ENCODE results near the gene RASGEF1C. TPM values are rescaled to one million over a fixed set of nuclear protein-coding genes. Genes with fewer than 3 reads are reported as not detected.

The RASGEF1C gene
- total and polyA plus RNA-seq, 4 donors = 0.09 to 0.10 TPM; not detected in 2

GRCh38 chr5:180093241-180093640 is 115.8 kb downstream of the RASGEF1C start:
- Histone ChIP-seq H3K4me3 (ENCODE audit: low read depth in 1 of 3, low read length in 3 of 3) (no peak overlapping the region), H3K9me3 (ENCODE audit: control insufficient read depth in 4 of 4, low read length in 3 of 4) (no peaks in the 10 kb centered on the region), H3K27me3 (ENCODE audit: control insufficient read depth in 4 of 4, insufficient read depth in 4 of 4, low read length in 3 of 4) (no peaks in the 10 kb centered on the region), H3K27ac (ENCODE audit: low read depth in 1 of 2, low read length in 2 of 2) (no peak overlapping the region), H3K36me3 (ENCODE audit: control insufficient read depth in 4 of 4, insufficient read depth in 3 of 4, low read depth in 1 of 4, low read length in 3 of 4) (no peaks in the 10 kb centered on the region), H3K9ac (ENCODE audit: low read depth in 1 of 2, low read length in 2 of 2) (no peak overlapping the region), H3K4me1 (ENCODE audit: control insufficient read depth in 4 of 4, insufficient read depth in 4 of 4, low read length in 3 of 4) (peaks cover 0 to 15% (median 11%) of the 10 kb centered on the region in 4 donors)
- WGBS = 95% methylated on average over 6 of the region's 6 CpGs
- DNase-seq (ENCODE audit: low spot score) = no peak
- TF ChIP-seq EGR1 (IDR thresholded peaks at IDR 0.05; ENCODE audit: low read depth in 2 of 2) (no peak), RXRA (IDR thresholded peaks at IDR 0.05) (no peak), JUND (IDR thresholded peaks at IDR 0.05) (no peak), CTCF (IDR thresholded peaks at IDR 0.05; ENCODE audit: low read depth, low read length, missing input control) (no peak), YY1 (IDR thresholded peaks at IDR 0.05) (no peak), REST (IDR thresholded peaks at IDR 0.05) (no peak), HNF4A (conservative IDR thresholded peaks at IDR 0.05) (no peak), TAF1 (conservative IDR thresholded peaks at IDR 0.05) (no peak), SP1 (IDR thresholded peaks at IDR 0.05) (no peak), FOXA2 (IDR thresholded peaks at IDR 0.05) (no peak), GABPA (IDR thresholded peaks at IDR 0.05 in 1 of 2, conservative IDR thresholded peaks at IDR 0.05 in 1 of 2) (no peak), ZBTB33 (IDR thresholded peaks at IDR 0.05) (no peak), HNF4G (IDR thresholded peaks at IDR 0.05) (no peak)
- TF ChIP-seq, protein P1, sequence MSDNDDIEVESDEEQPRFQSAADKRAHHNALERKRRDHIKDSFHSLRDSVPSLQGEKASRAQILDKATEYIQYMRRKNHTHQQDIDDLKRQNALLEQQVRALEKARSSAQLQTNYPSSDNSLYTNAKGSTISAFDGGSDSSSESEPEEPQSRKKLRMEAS (IDR thresholded peaks at IDR 0.05) = no peak
- TF ChIP-seq, protein P2, sequence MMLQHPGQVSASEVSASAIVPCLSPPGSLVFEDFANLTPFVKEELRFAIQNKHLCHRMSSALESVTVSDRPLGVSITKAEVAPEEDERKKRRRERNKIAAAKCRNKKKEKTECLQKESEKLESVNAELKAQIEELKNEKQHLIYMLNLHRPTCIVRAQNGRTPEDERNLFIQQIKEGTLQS (IDR thresholded peaks at IDR 0.05) = no peak

Data from liver (tissue), 9 donors.